Adrenal gland (tissue), 5 donors: ENCODE data around the gene PLEKHA7.

ENCODE experiments used
- CTCF ChIP-seq, 6 experiments: fragments of 450-650 bp in 4 of 6; fragments of 200-600 bp in 2 of 6; sonication (generic) in 1 of 6; IDR thresholded peaks; 1 replicate in 5 of 6; 2 replicates in 1 of 6; pipeline versions ENCODE4 v1.5.1 to v1.8.0; 2016 to 2021; ENCODE audit warnings: antibody characterized with exemption in 6 of 6, mild to moderate bottlenecking in 2 of 6, moderate library complexity in 1 of 6
- POLR2A ChIP-seq, 2 donors: fragments of 450-650 bp; IDR thresholded peaks; one replicate each; pipeline ENCODE4 v1.6.1; 2017; ENCODE audit warnings: antibody characterized with exemption in 2 of 2, mild to moderate bottlenecking in 2 of 2, moderate library complexity in 1 of 2
- donor health status: DM: no; HTN: no; CAD: no.

DNA sequence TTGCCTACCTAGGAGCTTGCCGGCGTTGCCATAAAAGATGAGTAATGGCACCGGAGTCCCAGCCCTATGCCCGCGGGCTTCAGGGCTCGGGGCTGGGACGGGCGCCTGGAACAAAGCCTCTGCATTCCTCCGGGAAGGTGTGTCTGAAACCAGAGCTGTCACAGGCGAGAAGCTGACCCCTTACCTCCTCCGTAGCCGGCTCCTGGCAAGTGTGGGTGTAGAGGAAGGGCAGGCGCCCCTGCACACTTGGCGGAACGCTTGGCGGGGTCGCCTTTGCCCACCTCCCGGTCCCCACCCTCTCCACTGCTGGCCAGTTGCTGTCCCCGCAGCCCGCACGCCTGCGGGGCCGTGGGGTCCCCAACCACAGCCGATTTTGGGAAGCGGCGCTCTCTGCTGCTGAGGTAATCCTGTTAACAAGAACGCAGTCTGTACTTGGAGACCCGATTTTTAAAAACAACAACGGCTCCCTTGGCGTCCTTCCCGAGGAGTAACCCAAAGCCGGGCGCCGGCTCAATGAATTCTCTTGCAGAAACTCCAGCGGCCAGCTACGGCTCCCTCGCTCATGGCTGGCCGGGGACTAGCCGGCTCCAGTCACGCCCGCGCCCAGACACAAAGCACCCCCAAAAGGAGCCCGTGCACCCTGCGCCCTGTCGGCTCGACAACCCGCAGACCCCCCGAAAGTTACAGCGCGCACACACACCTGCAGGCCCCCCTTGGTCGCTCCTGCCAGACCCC, 89.2 kb downstream of the PLEKHA7 start:
- no peak for TF ChIP-seq CTCF (IDR thresholded peaks at IDR 0.05)
- TF ChIP-seq POLR2A (IDR thresholded peaks at IDR 0.05), result no peak
